H1 (cell line): ENCODE data around the gene MROH2B. TPM values are rescaled to one million over a fixed set of nuclear protein-coding genes. Genes with fewer than 3 reads are reported as not detected.

Source experiments
- CTCF ChIA-PET: fragments of 300-600 bp; sonication (Branson Sonifier 250); formaldehyde crosslinking; loops from one replicate; lab custom pipeline; 2021; ENCODE audit not compliant: partially characterized antibody; lab: Charles Lee
- POLR2A ChIA-PET: fragments of 300-600 bp; sonication (Branson Sonifier 250); formaldehyde crosslinking; loops from one replicate; lab custom pipeline; 2021; ENCODE audit warnings: inconsistent platforms; ENCODE audit not compliant: partially characterized antibody; lab: Charles Lee
- DNase-seq, 2 experiments: peaks; one replicate each; pipeline versions ENCODE4 v3.0.0 to v3.0.0-alpha.2; 2010 to 2022; ENCODE audit warnings: low spot score in 2 of 2, low read depth in 1 of 2, mixed read lengths in 1 of 2
- FAIRE-seq: peaks from 2 replicates; lab custom pipeline; 2011; peaks lifted over from hg19 to GRCh38; lab: Jason Lieb, UNC
- H2AFZ ChIP-seq: 2 replicates; pipeline ENCODE4 v1.8.1; 2012; ENCODE audit warnings: low read length, inconsistent platforms
- H2AK5ac ChIP-seq: 2 replicates; pipeline ENCODE4 v1.6.1; 2013; ENCODE audit warnings: low read depth, low read length
- H2BK120ac ChIP-seq: replicated peaks from 2 replicates; pipeline ENCODE3; 2013; ENCODE audit warnings: low read depth, low read length, inconsistent platforms
- H2BK12ac ChIP-seq: 2 replicates; pipeline ENCODE4 v1.6.1; 2013; ENCODE audit warnings: low read depth, low read length
- H2BK15ac ChIP-seq: 2 replicates; pipeline ENCODE4 v1.6.1; 2013; ENCODE audit warnings: low read length
- H2BK20ac ChIP-seq: 2 replicates; pipeline ENCODE4 v1.6.1; 2013; ENCODE audit warnings: low read length
- H2BK5ac ChIP-seq: 2 replicates; pipeline ENCODE4 v1.6.1; 2013; ENCODE audit warnings: low read depth, low read length
- H3K14ac ChIP-seq: 2 replicates; pipeline ENCODE4 v1.6.1; 2013; ENCODE audit warnings: inconsistent platforms; ENCODE audit not compliant: insufficient read length
- H3K18ac ChIP-seq: 2 replicates; pipeline ENCODE4 v1.6.1; 2013; ENCODE audit warnings: low read length; ENCODE audit errors: extremely low read depth
- H3K23ac ChIP-seq: 2 replicates; pipeline ENCODE4 v1.6.1; 2013; ENCODE audit warnings: inconsistent platforms; ENCODE audit not compliant: insufficient read length
- H3K23me2 ChIP-seq: 2 replicates; pipeline ENCODE4 v1.6.1; 2013; ENCODE audit warnings: low read depth, low read length
- H3K27ac ChIP-seq: 2 replicates; pipeline ENCODE4 v1.6.1; 2011; ENCODE audit warnings: low read depth, low read length, inconsistent platforms
- H3K27me3 ChIP-seq, 4 experiments: replicated peaks in 1 of 4; 1 replicate in 1 of 4; 2 replicates in 3 of 4; pipeline versions ENCODE4 v1.6.1 to v1.8.1; 2011 to 2013; ENCODE audit warnings: low read length in 3 of 4, mild to moderate bottlenecking in 3 of 4, inconsistent platforms in 2 of 4, mixed read lengths in 2 of 4, moderate library complexity in 1 of 4; ENCODE audit not compliant: control insufficient read depth in 3 of 4, insufficient read depth in 3 of 4; ENCODE audit errors: extremely low read depth in 1 of 4
- H3K36me3 ChIP-seq, 4 experiments: 2 replicates each; pipeline versions ENCODE4 v1.6.1 to v1.8.1; 2011 to 2013; ENCODE audit warnings: mild to moderate bottlenecking in 4 of 4, low read length in 3 of 4, moderate library complexity in 2 of 4, control low read depth in 1 of 4, inconsistent platforms in 1 of 4; ENCODE audit not compliant: insufficient read depth in 4 of 4, control insufficient read depth in 2 of 4
- H3K4ac ChIP-seq: replicated peaks from 2 replicates; pipeline ENCODE3; 2013; ENCODE audit warnings: low read length, low read depth, mixed read lengths, inconsistent platforms; ENCODE audit not compliant: insufficient read length
- H3K4me1 ChIP-seq, 4 experiments: replicated peaks in 1 of 4; 1 replicate in 1 of 4; 2 replicates in 3 of 4; pipeline versions ENCODE4 v1.6.1 to v1.8.1; 2011 to 2013; ENCODE audit warnings: low read length in 3 of 4, inconsistent platforms in 2 of 4, mixed read lengths in 1 of 4; ENCODE audit not compliant: insufficient read depth in 4 of 4, control insufficient read depth in 3 of 4
- H3K4me2 ChIP-seq, 2 experiments: 2 replicates each; pipeline versions ENCODE4 v1.6.1 to v1.8.1; 2011 to 2013; ENCODE audit warnings: low read depth in 2 of 2, low read length in 2 of 2, control low read depth in 1 of 2, inconsistent platforms in 1 of 2, mild to moderate bottlenecking in 1 of 2; ENCODE audit not compliant: insufficient read depth in 1 of 2
- H3K4me3 ChIP-seq, 4 experiments: fragments of 200-600, 300-600 bp in 1 of 4; sonication (generic), shearing (Covaris generic), sonication (Bioruptor Twin) in 1 of 4; 2 replicates each; pipeline versions ENCODE4 v1.5.1 to v1.8.1; 2011 to 2016; ENCODE audit warnings: low read length in 4 of 4, low read depth in 3 of 4, control low read depth in 2 of 4, inconsistent platforms in 2 of 4, mild to moderate bottlenecking in 2 of 4, mixed read lengths in 1 of 4, moderate library complexity in 1 of 4; ENCODE audit not compliant: insufficient read depth in 2 of 4; ENCODE audit errors: extremely low read depth in 1 of 4
- H3K56ac ChIP-seq: replicated peaks from 2 replicates; pipeline ENCODE3; 2013; ENCODE audit warnings: low read depth, mild to moderate bottlenecking, mixed read lengths, low read length, inconsistent platforms; ENCODE audit not compliant: insufficient read length
- H3K79me1 ChIP-seq: 2 replicates; pipeline ENCODE4 v1.6.1; 2013; ENCODE audit warnings: low read depth, low read length, control low read depth
- H3K79me2 ChIP-seq, 2 experiments: 2 replicates each; pipeline versions ENCODE4 v1.6.1 to v1.8.1; 2012 to 2013; ENCODE audit warnings: low read length in 2 of 2, mild to moderate bottlenecking in 2 of 2, inconsistent platforms in 1 of 2; ENCODE audit not compliant: insufficient read depth in 2 of 2, control insufficient read depth in 1 of 2
- H3K9ac ChIP-seq, 4 experiments: replicated peaks in 1 of 4; 1 replicate in 1 of 4; 2 replicates in 3 of 4; pipeline versions ENCODE4 v1.6.1 to v1.8.1; 2011 to 2013; ENCODE audit warnings: low read depth in 3 of 4, low read length in 3 of 4, control low read depth in 2 of 4, mild to moderate bottlenecking in 2 of 4, moderate library complexity in 2 of 4, inconsistent platforms in 1 of 4; ENCODE audit errors: extremely low read depth in 1 of 4
- H3K9me3 ChIP-seq, 2 experiments: 2 replicates each; pipeline versions ENCODE4 v1.6.1 to v1.8.1; 2012 to 2013; ENCODE audit warnings: mild to moderate bottlenecking in 2 of 2, moderate library complexity in 2 of 2, control low read depth in 1 of 2, inconsistent platforms in 1 of 2, low read depth in 1 of 2, low read length in 1 of 2, mixed read lengths in 1 of 2; ENCODE audit not compliant: insufficient read depth in 2 of 2
- H4K20me1 ChIP-seq, 2 experiments: replicated peaks in 1 of 2; 2 replicates each; pipeline versions ENCODE3 to v1.8.1; 2011 to 2013; ENCODE audit warnings: inconsistent platforms in 2 of 2, low read length in 2 of 2, mild to moderate bottlenecking in 1 of 2; ENCODE audit not compliant: insufficient read depth in 2 of 2, control insufficient read depth in 1 of 2
- H4K5ac ChIP-seq: 2 replicates; pipeline ENCODE4 v1.6.1; 2013; ENCODE audit warnings: low read length, low read depth, mixed read lengths, inconsistent platforms; ENCODE audit not compliant: insufficient read length
- H4K8ac ChIP-seq: 2 replicates; pipeline ENCODE4 v1.8.0; 2013; ENCODE audit warnings: mild to moderate bottlenecking, moderate library complexity, low read length, inconsistent platforms; ENCODE audit not compliant: insufficient read depth; ENCODE audit errors: extremely low read depth
- H4K91ac ChIP-seq: replicated peaks from 2 replicates; pipeline ENCODE3; 2013; ENCODE audit warnings: low read length, mixed read lengths, inconsistent platforms; ENCODE audit not compliant: insufficient read length
- CTCF ChIP-seq, 3 experiments: IDR thresholded peaks; 1 replicate in 2 of 3; 2 replicates in 1 of 3; pipeline versions ENCODE4 v1.5.1 to v1.6.1; 2011; ENCODE audit warnings: low read length in 3 of 3, mild to moderate bottlenecking in 3 of 3, inconsistent platforms in 2 of 3, low read depth in 1 of 3, moderate library complexity in 1 of 3; ENCODE audit not compliant: insufficient read depth in 1 of 3; ENCODE audit errors: control extremely low read depth in 1 of 3
- NANOG ChIP-seq: IDR thresholded peaks from 2 replicates; pipeline ENCODE4 v1.6.1; 2011; ENCODE audit warnings: low read length, low read depth, mild to moderate bottlenecking, inconsistent platforms; ENCODE audit not compliant: insufficient read depth, poor library complexity, severe bottlenecking
- RAD21 ChIP-seq, 2 experiments: IDR thresholded peaks in 1 of 2; conservative IDR thresholded peaks in 1 of 2; 2 replicates each; pipeline ENCODE4 v1.6.1; 2011; ENCODE audit warnings: low read depth in 2 of 2, low read length in 2 of 2, improper control_type of control experiment in 1 of 2, inconsistent platforms in 1 of 2, mild to moderate bottlenecking in 1 of 2, moderate library complexity in 1 of 2
- RBBP5 ChIP-seq: IDR thresholded peaks from 2 replicates; pipeline ENCODE4 v1.7.1; 2012; ENCODE audit warnings: low read depth, mild to moderate bottlenecking, inconsistent platforms, low read length, moderate library complexity, borderline replicate concordance
- SP4 ChIP-seq: IDR thresholded peaks from 2 replicates; pipeline ENCODE4 v1.6.1; 2012; ENCODE audit warnings: low read length, inconsistent platforms
- WGBS, 2 experiments: shearing (Covaris generic) in 1 of 2; methylation state at CpG; one replicate each; pipeline versions ENCODE4 v1.1.6 to v1.1.7; 2013 to 2015; ENCODE audit warnings: low lambda C conversion rate in 2 of 2, mixed read lengths in 2 of 2, inconsistent platforms in 1 of 2, low coverage in 1 of 2, missing lambda C conversion rate in 1 of 2; ENCODE audit not compliant: insufficient replicate concordance in 2 of 2, insufficient coverage in 1 of 2, insufficient read length in 1 of 2; ENCODE audit errors: extremely low coverage in 1 of 2, missing lambda C conversion rate in 1 of 2; 5-methylcytosine and 5-hydroxymethylcytosine counted together
- polyA plus RNA-seq, 7 experiments: library from polyadenylated mRNA; depleted of rRNA in 3 of 7; stranded (reverse) in 5 of 7; unstranded in 2 of 7; fragments of >200 nt in 5 of 7; fragments of 200-250 nt in 2 of 7; gene quantifications; 1 replicate in 5 of 7; 2 replicates in 1 of 7; 4 replicates in 1 of 7; pipeline versions ENCODE4 v1.2.1 to v1.2.3, GENCODE V29; 2011 to 2013; ENCODE audit warnings: missing spikeins in 2 of 7, mixed read lengths in 2 of 7
- total RNA-seq: library from RNA; stranded (reverse); fragmentation: NEBNext Ultra II Directional; extraction: Animal tissue kit (Norgen Biotek cat#: 25700); gene quantifications from 2 replicates; pipeline ENCODE4 v1.2.1, GENCODE V29; 2021

The MROH2B gene
- total and polyA plus RNA-seq, 2 of the 8 experiments (the other 6 are each of a cell fraction or from before 2014, with no cell fraction given), result not detected

GRCh38 chr5:40962207-40962955 is 108.8 kb downstream of the MROH2B start:
- Histone ChIP-seq H3K79me1 (no peaks in the 10 kb centered on the region), H2AK5ac (no peak overlapping the region), H3K79me2 (no peaks in the 10 kb centered on the region), H2BK12ac (no peak overlapping the region), H4K91ac (no peak overlapping the region), H2BK5ac (no peak overlapping the region), H3K23me2 (no peaks in the 10 kb centered on the region), H3K9me3 (peaks cover 0 to 6% of the 10 kb centered on the region in 2 experiments; a peak in 1 of 4 replicates), H2AFZ (no peak overlapping the region), H2BK20ac (no peak overlapping the region), H3K14ac (no peak overlapping the region), H3K4me1 (0 out of 7 replicates have a peak, but pooled peaks cover 0 to 3% (median 0%) of the 10 kb centered on the region in 4 experiments), H3K36me3 (no peaks in the 10 kb centered on the region), H3K4ac (no peak overlapping the region), H2BK120ac (no peak overlapping the region), H3K23ac (no peak overlapping the region), H3K9ac (no peak overlapping the region), H3K27me3 (no peaks in the 10 kb centered on the region), H3K56ac (no peak overlapping the region), H4K20me1 (no peaks in the 10 kb centered on the region), H3K4me3 (no peak overlapping the region), H4K8ac (no peak overlapping the region), H3K27ac (no peak overlapping the region), H4K5ac (no peak overlapping the region), H2BK15ac (no peak overlapping the region), H3K4me2 (no peak overlapping the region), H3K18ac (no peak overlapping the region)
- ChIA-PET CTCF (interaction anchor here (0.6 to 2.0 kb wide), 2 partner anchors 12 to 57 kb away, joined by 3 to 8 read pairs; no protein-coding TSS in a partner anchor), POLR2A (no interaction called here)
- 91% methylated on average over 4 of the region's 4 CpGs; no CpG with 5 or more reads in 1 of the 2 experiments for WGBS, 2 experiments
- peak in 1 of 3 experiments; percentile 4; a peak in 1 of 4 replicates for TF ChIP-seq CTCF (IDR thresholded peaks at IDR 0.05; ENCODE audit: control extremely low read depth in 1 of 3, insufficient read depth in 1 of 3, low read depth in 1 of 3, low read length in 3 of 3)
- no peak for TF ChIP-seq RBBP5
- TF ChIP-seq RAD21 (IDR thresholded peaks at IDR 0.05 in 1 of 2, conservative IDR thresholded peaks at IDR 0.05 in 1 of 2; ENCODE audit: low read depth in 2 of 2, low read length in 2 of 2), result peak; percentile 20 to 30; a peak in 2 of 4 replicates
- no peak for TF ChIP-seq NANOG
- TF ChIP-seq SP4, result no peak
- DNase-seq, result no peak
- no peak for FAIRE-seq
